HL-60 (cell line): ENCODE measurements around the gene DCTD.

Experiments used
- DNase-seq, 2 experiments: peaks; one replicate each; pipeline ENCODE4 v3.0.0-alpha.2; 2010 to 2020; ENCODE audit warnings: low read depth in 1 of 2, low spot score in 1 of 2
- H3K27ac ChIP-seq: fragments of 250-450 bp; sonication (Bioruptor Pico); replicated peaks from 2 replicates; pipeline ENCODE4 v1.5.1; 2020; ENCODE audit warnings: mild to moderate bottlenecking, moderate library complexity
- H3K27me3 ChIP-seq: fragments of 250-450 bp; sonication (Bioruptor Pico); 2 replicates; pipeline ENCODE4 v1.5.1; 2021; ENCODE audit warnings: mild to moderate bottlenecking, moderate library complexity; ENCODE audit not compliant: insufficient read depth, poor library complexity, severe bottlenecking
- H3K4me3 ChIP-seq: replicated peaks from 2 replicates; pipeline ENCODE4 v1.5.1; 2011; ENCODE audit warnings: mild to moderate bottlenecking, control low read depth, low read length; ENCODE audit not compliant: insufficient read depth
- CTCF ChIP-seq: IDR thresholded peaks from one replicate; pipeline ENCODE4 v1.5.1; 2011; ENCODE audit warnings: low read length, control low read depth, inconsistent platforms; ENCODE audit not compliant: insufficient read depth
- GABPA ChIP-seq: IDR thresholded peaks from 2 replicates; pipeline ENCODE4 v1.6.1; 2012; ENCODE audit warnings: low read depth
- POLR2AphosphoS5 ChIP-seq: IDR thresholded peaks from 2 replicates; pipeline ENCODE4 v1.6.1; 2012; ENCODE audit warnings: low read depth
- REST ChIP-seq: IDR thresholded peaks from 2 replicates; pipeline ENCODE4 v1.6.1; 2012; ENCODE audit warnings: low read depth; ENCODE audit not compliant: insufficient replicate concordance
- SPI1 ChIP-seq: IDR thresholded peaks from 2 replicates; pipeline ENCODE4 v1.6.1; 2012; ENCODE audit warnings: low read depth, mild to moderate bottlenecking, borderline replicate concordance

DCTD gene

GRCh38 chr4:182897601-182898478 lies 19.3 kb downstream of the DCTD start:
- Histone ChIP-seq H3K27me3 (no peaks in the 10 kb centered on the region), H3K4me3 (no peak overlapping the region), H3K27ac (no peak overlapping the region)
- no peak for DNase-seq
- no peak for TF ChIP-seq SPI1
- no peak for TF ChIP-seq GABPA
- TF ChIP-seq CTCF, result no peak
- no peak for TF ChIP-seq POLR2AphosphoS5
- TF ChIP-seq REST, result no peak

- Histone ChIP-seq H3K27ac (no peak overlapping the region), H3K4me3 (no peak overlapping the region), H3K27me3 (no peaks in the 10 kb centered on the region)
- TF ChIP-seq CTCF (no peak), POLR2AphosphoS5 (no peak), GABPA (no peak), SPI1 (no peak), REST (no peak)
- no peak for DNase-seq
Measured at GRCh38 chr4:182896421-182896820, 20.8 kb downstream of the DCTD start.

GRCh38 chr4:182895791-182896292 lies 21.3 kb downstream of the DCTD start:
- DNase-seq, result no peak
- H3K4me3 ChIP-seq, result no peak overlapping the region
- no peak overlapping the region for H3K27ac ChIP-seq
- TF ChIP-seq SPI1 (no peak), CTCF (no peak), POLR2AphosphoS5 (no peak), REST (no peak), GABPA (no peak)
- H3K27me3 ChIP-seq, result no peaks in the 10 kb centered on the region
